Kidney (tissue), 14 donors: ENCODE data around the gene CHD9NB. TPM values are rescaled to one million over a fixed set of nuclear protein-coding genes. Genes with fewer than 3 reads are reported as not detected.

Experiments used
- DNase-seq, 5 donors: peaks; one replicate each; pipeline ENCODE4 v3.0.0-alpha.2; 2013 to 2020
- FAIRE-seq: peaks from 2 replicates; lab custom pipeline; 2012; peaks lifted over from hg19 to GRCh38; lab: Jason Lieb, UNC
- H3K27ac ChIP-seq, 2 donors: one replicate each; pipeline ENCODE4 v1.7.0; 2013; ENCODE audit warnings: low read depth in 2 of 2, low read length in 2 of 2, inconsistent platforms in 1 of 2
- H3K27me3 ChIP-seq: one replicate; pipeline ENCODE4 v1.7.1; 2013; ENCODE audit warnings: low read length, inconsistent platforms; ENCODE audit not compliant: control insufficient read depth, insufficient read depth
- H3K36me3 ChIP-seq, 3 donors: one replicate each; pipeline versions ENCODE4 v1.7.0 to v1.7.1; 2013; ENCODE audit warnings: low read length in 3 of 3, control low read depth in 1 of 3, inconsistent platforms in 1 of 3; ENCODE audit not compliant: insufficient read depth in 3 of 3, control insufficient read depth in 2 of 3
- H3K4me1 ChIP-seq, 3 donors: one replicate each; pipeline versions ENCODE4 v1.7.0 to v1.7.1; 2013; ENCODE audit warnings: low read length in 3 of 3, inconsistent platforms in 1 of 3, low read depth in 1 of 3; ENCODE audit not compliant: control insufficient read depth in 2 of 3, insufficient read depth in 2 of 3
- H3K4me3 ChIP-seq, 3 donors: one replicate each; pipeline versions ENCODE4 v1.7.0 to v1.8.1; 2013; ENCODE audit warnings: low read length in 3 of 3, control low read depth in 1 of 3, inconsistent platforms in 1 of 3
- H3K9ac ChIP-seq, 3 donors: one replicate each; pipeline versions ENCODE4 v1.7.0 to v1.7.1; 2013; ENCODE audit warnings: low read length in 3 of 3, control low read depth in 1 of 3, inconsistent platforms in 1 of 3
- H3K9me3 ChIP-seq, 3 donors: one replicate each; pipeline versions ENCODE4 v1.7.0 to v1.7.1; 2013; ENCODE audit warnings: low read length in 3 of 3, control low read depth in 1 of 3, inconsistent platforms in 1 of 3; ENCODE audit not compliant: control insufficient read depth in 2 of 3, insufficient read depth in 1 of 3
- intact Hi-C: fragments of 100-400 bp; cut with DNase I; formaldehyde crosslinking; loops from one replicate; pipeline ENCODE4 v1.11.1; 2022
- polyA plus RNA-seq: library from polyadenylated mRNA; stranded (reverse); fragments of 350-450 nt; fragmentation: Illumina TruSeq; extraction: RNeasy Lipid Tissue Mini Kit (QIAGEN cat#74804); gene quantifications from one replicate; pipeline ENCODE4 v1.2.3, GENCODE V29; 2014; ENCODE audit warnings: low read depth, low replicate concordance; ENCODE audit not compliant: insufficient read depth
- total RNA-seq: library from RNA; stranded (reverse); fragmentation: NEBNext Ultra II Directional; extraction: Animal tissue kit (Norgen Biotek cat#: 25700); gene quantifications from one replicate; pipeline ENCODE4 v1.2.1, GENCODE V29; 2021
- TF ChIP-seq, protein P1 (sequence below): IDR thresholded peaks from 3 replicates; pipeline ENCODE4 v1.5.1; 2012; ENCODE audit warnings: mild to moderate bottlenecking, moderate library complexity, borderline replicate concordance; ENCODE audit not compliant: insufficient read depth; ENCODE audit errors: extremely low read depth
- donor health status: control.
- donor health status: control.
- donor health status: control.
- donor health status: control.
- donor health status: control.
- donor health status: DM: yes; HTN: yes; CAD: no.
- donor health status: Normal renal cell carcinoma (clear cell type).

The CHD9NB gene
- total and polyA plus RNA-seq, 2 donors from 2014 or later: 9.8 to 26.2 TPM

DNA sequence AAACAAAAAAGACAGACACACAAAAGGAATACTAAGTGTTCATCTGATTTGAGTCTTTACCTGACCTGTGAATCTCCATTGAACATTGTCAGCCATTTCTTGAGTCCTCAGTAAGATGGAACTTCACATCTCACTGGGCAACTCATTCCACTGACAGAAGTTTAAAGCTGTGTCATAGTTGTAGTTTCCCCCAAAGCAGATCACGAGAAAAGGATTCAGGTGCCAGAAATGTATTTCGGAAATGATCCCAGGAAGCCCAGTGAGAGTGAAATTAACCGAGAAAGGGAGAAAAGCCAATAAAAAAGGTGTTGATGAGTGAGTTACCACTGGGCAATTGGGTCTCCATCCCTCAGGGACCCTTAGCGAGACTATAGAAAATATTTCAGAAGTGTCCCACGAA is 8.6 kb upstream of the CHD9NB start:
- TF ChIP-seq, protein P1, sequence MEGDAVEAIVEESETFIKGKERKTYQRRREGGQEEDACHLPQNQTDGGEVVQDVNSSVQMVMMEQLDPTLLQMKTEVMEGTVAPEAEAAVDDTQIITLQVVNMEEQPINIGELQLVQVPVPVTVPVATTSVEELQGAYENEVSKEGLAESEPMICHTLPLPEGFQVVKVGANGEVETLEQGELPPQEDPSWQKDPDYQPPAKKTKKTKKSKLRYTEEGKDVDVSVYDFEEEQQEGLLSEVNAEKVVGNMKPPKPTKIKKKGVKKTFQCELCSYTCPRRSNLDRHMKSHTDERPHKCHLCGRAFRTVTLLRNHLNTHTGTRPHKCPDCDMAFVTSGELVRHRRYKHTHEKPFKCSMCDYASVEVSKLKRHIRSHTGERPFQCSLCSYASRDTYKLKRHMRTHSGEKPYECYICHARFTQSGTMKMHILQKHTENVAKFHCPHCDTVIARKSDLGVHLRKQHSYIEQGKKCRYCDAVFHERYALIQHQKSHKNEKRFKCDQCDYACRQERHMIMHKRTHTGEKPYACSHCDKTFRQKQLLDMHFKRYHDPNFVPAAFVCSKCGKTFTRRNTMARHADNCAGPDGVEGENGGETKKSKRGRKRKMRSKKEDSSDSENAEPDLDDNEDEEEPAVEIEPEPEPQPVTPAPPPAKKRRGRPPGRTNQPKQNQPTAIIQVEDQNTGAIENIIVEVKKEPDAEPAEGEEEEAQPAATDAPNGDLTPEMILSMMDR: no peak
- H3K4me1 ChIP-seq: peaks cover 0 to 14% (median 8%) of the 10 kb centered on the region in 3 donors
- no peaks in the 10 kb centered on the region for H3K9me3 ChIP-seq
- no peak overlapping the region for H3K27ac ChIP-seq
- no peaks in the 10 kb centered on the region for H3K36me3 ChIP-seq
- intact Hi-C loops: no loop called here
- no peak overlapping the region for H3K4me3 ChIP-seq
- H3K27me3 ChIP-seq: no peaks in the 10 kb centered on the region
- DNase-seq (no peak), FAIRE-seq (no peak)
- H3K9ac ChIP-seq: no peak overlapping the region

DNA sequence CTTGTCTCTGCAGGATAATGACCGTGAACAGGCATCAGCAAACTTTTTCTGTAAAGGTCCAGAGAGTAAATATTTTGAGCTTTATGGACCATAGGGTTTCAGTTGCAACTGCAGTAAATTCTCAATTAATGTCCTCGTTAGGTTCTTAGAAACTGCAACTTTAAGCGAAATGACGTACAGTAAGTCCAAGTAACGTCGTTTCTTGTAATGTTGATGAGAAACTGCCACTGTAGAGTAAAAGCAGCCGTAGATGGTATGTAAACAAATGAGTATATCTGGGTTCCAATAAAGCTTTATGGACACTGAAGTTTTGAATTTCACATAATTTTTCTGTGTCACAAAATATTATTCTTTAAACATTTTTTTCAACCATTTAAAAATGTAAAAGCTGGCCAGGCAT is 7.0 kb upstream of the CHD9NB start:
- no peak for FAIRE-seq
- no peak overlapping the region for H3K4me3 ChIP-seq
- no peaks in the 10 kb centered on the region for H3K9me3 ChIP-seq
- no peaks in the 10 kb centered on the region for H3K27me3 ChIP-seq
- H3K27ac ChIP-seq: no peak overlapping the region
- peak in 2 of 5 donors; percentile 64 to 73 for DNase-seq
- intact Hi-C loops: no loop called here
- TF ChIP-seq, protein P1: no peak
- H3K36me3 ChIP-seq: no peaks in the 10 kb centered on the region
- peaks cover 0 to 17% (median 12%) of the 10 kb centered on the region in 3 donors for H3K4me1 ChIP-seq
- no peak overlapping the region for H3K9ac ChIP-seq

DNA sequence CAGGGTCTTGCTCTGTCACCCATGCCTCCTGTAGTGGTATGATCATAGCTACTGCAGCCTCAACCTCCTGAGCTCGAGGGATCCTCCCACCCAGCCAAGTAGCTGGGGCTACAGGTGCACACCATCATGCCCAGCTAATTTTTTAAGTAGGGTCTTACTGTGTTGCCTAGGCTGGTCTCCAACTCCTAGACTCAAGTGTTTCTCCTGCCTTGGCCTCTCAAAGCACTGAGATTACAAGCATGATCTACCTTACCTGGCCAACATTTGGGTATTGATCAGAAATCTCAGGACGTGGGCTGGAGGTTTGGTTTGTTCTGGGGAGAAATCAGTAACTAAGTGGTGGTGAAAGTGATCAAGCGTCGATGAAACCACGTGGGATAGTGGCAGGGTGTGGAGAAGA is 6.2 kb upstream of the CHD9NB start:
- no peak for FAIRE-seq
- Histone ChIP-seq H3K36me3 (no peaks in the 10 kb centered on the region), H3K9ac (no peak overlapping the region), H3K9me3 (no peaks in the 10 kb centered on the region), H3K4me1 (peaks cover 0 to 20% (median 15%) of the 10 kb centered on the region in 3 donors), H3K4me3 (no peak overlapping the region), H3K27me3 (no peaks in the 10 kb centered on the region), H3K27ac (no peak overlapping the region)
- DNase-seq: no peak
- intact Hi-C loops: no loop called here
- TF ChIP-seq, protein P1: no peak

DNA sequence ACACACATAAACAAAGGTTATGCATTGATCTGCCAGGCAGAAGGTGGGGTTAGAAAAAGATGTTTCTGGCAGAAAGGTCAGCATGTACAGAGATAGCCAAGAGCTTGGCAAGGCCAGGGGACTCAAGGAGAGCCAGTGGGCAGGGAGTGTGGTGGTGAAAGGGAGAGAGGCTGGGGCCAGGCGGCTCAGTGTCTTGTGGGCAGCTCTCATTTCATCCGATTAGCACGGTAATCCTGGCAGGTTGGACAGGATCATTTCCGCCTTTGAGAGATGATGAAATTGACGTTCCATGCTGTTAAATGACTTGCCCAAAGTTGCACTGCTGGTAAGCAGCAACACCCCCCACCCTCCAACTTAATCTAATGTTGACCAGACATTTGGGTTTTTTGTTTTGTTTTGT is 5.7 kb upstream of the CHD9NB start:
- no peak for DNase-seq
- Histone ChIP-seq H3K4me3 (no peak overlapping the region), H3K4me1 (peaks cover 0 to 20% (median 15%) of the 10 kb centered on the region in 3 donors), H3K9ac (no peak overlapping the region), H3K9me3 (no peaks in the 10 kb centered on the region), H3K27ac (no peak overlapping the region), H3K36me3 (no peaks in the 10 kb centered on the region), H3K27me3 (no peaks in the 10 kb centered on the region)
- TF ChIP-seq, protein P1: no peak
- intact Hi-C loops: no loop called here
- no peak for FAIRE-seq
